GM13976 (cell line): ENCODE measurements around the gene LIPA.

Experiments used
- DNase-seq: peaks from one replicate; pipeline ENCODE4 v3.0.0; 2012; ENCODE audit warnings: low spot score
- in situ Hi-C: fragments of 300-500 bp; cut with MboI; formaldehyde crosslinking; loops from one replicate; pipeline ENCODE4 v1.12.0; 2022; ENCODE audit warnings: low sequenced_read_pairs, mixed read lengths, inconsistent platforms; ENCODE audit not compliant: unreplicated experiment
- TF ChIP-seq, protein P1 (sequence below): IDR thresholded peaks from 2 replicates; pipeline ENCODE4 v1.5.1; 2012; ENCODE audit warnings: borderline replicate concordance, mild to moderate bottlenecking; ENCODE audit not compliant: insufficient read depth; ENCODE audit errors: extremely low read depth, missing control alignments, control extremely low read depth

The LIPA gene

DNA sequence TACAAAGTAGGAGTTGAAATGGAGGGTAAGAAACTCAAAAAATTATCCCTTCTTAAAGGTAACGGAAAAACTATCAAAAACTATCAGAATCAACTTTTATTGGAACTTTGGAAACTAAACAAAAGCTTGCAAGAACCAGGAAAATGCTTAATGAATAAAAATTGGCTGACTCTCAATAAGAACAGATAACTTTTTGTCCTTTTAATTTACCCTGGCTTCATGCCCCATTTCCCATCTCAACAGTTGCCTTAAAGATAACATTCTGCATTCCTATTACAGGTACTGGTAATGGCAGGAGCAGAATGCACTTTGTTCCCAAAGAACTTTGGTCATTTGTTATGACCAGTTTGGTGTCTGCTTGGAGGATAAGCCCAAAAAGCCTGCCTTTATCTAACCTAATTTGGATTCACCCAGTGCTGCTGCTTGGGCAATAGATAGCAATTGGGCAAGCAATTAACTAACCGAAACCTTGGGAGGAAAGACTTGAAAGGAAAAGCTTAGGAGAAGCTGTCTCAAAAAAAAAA is 62.3 kb downstream of the LIPA start:
- no peak for DNase-seq
- TF ChIP-seq, protein P1, sequence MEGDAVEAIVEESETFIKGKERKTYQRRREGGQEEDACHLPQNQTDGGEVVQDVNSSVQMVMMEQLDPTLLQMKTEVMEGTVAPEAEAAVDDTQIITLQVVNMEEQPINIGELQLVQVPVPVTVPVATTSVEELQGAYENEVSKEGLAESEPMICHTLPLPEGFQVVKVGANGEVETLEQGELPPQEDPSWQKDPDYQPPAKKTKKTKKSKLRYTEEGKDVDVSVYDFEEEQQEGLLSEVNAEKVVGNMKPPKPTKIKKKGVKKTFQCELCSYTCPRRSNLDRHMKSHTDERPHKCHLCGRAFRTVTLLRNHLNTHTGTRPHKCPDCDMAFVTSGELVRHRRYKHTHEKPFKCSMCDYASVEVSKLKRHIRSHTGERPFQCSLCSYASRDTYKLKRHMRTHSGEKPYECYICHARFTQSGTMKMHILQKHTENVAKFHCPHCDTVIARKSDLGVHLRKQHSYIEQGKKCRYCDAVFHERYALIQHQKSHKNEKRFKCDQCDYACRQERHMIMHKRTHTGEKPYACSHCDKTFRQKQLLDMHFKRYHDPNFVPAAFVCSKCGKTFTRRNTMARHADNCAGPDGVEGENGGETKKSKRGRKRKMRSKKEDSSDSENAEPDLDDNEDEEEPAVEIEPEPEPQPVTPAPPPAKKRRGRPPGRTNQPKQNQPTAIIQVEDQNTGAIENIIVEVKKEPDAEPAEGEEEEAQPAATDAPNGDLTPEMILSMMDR = no peak
- in situ Hi-C loops = no loop called here

DNA sequence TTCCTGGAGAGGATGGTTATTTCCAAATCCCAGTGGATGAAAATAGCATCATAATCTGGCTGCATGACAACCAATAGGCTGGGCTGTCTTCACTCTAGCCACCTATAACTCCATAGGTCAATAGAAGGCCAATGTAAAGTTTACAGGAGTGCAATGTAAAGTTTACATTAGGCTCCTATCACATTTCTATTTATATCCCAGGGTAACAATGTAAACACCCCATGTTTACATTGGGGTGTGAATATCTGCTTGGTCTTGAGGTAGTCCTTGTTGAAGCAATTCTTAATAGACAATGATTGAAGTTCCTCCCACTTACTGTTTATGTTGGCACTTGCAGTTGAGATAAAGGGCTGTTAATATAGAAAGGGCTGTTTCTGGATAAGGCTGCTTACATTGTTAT is 65.9 kb downstream of the LIPA start:
- no peak for DNase-seq
- in situ Hi-C loops = no loop called here
- TF ChIP-seq, protein P1 = no peak

GRCh38 chr10:89184638-89185037 is 66.9 kb downstream of the LIPA start:
- no peak for DNase-seq
- TF ChIP-seq, protein P1 = no peak
- in situ Hi-C loops = no loop called here

DNA sequence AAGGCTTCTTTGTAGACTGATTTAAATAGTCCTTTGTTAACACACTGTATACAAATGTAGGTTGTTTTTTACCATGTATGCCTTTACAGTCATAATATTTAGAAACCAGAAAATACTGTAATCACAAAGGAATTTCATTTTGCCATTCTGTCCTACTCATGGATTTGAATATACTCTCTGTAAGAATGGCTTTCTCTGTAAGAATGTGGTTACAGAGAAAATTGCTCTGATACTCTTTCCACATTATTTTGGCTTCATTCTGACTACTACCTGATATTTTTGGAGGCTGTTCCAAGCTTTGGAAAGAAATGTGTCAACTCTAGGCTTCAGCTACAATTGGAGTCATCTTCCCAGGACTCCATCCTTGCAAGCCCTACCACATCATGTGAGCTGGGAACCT is 68.0 kb downstream of the LIPA start:
- in situ Hi-C loops = no loop called here
- DNase-seq = no peak
- TF ChIP-seq, protein P1 = no peak

- TF ChIP-seq, protein P1 = no peak
Observed at GRCh38 chr10:89182894-89183293, 68.7 kb downstream of the LIPA start.

DNA sequence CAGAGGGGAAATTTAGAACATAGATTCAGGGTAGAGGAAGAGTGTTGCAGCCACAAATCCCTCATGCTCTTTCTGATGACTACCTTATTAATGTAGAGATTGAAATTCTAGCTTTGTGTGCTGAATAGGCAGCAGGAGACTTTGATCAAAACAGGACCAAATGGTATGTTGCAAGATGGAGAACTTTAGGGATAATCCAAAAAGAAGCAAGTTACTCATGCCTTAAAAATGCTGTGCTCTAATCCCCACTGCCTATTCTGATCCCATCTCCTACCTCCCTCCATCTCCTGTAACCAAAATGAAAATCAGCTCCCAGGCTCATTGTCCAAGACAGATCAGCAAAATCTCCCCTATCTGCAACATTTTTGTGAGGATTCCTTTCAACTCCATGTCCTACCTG is 75.8 kb downstream of the LIPA start:
- TF ChIP-seq, protein P1 = no peak
- in situ Hi-C loops = no loop called here
- DNase-seq = no peak

More at GRCh38 chr10:89182894-89183293, 68.7 kb downstream of the LIPA start:
- in situ Hi-C loops = no loop called here
- no peak for DNase-seq
